Activated CD4-positive, alpha-beta T cell treated with anti-CD3 and anti-CD28 coated beads, Interleukin-10, Interleukin-2, amounts not matched to agents 100 ng/mL and 50 ng/mL, durations not matched to agents 16 hours and 8 hours (primary cell): ENCODE measurements around the gene AACS.
"Not testable (repeated sequence)": the region's sequence is repeated elsewhere in the genome, so short reads cannot be mapped to it uniquely, and the experiment has no call there.

ENCODE experiments used
- DNase-seq: peaks from one replicate; pipeline ENCODE4 v3.0.0-alpha.2; 2020

AACS gene

DNA sequence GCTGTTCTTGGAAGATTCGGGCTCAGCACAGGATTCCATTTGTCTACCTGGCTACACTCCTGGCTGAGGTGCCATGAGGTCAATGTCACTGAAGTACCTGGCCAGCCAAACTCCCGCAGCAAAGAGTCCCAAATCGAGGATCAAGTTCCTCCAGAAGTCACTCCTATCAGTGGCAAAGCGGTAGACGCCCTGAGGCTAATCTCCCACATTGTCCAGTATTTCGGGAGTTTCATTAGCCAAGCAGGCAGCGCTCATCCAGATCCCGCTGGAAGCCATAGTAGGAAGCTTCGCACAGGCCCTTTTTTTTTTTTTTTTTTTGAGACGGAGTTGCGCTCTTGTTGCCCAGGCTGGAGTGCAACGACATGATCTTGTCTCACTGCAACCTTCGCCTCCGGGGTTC, 8.9 kb upstream of the AACS start:
- no peak for DNase-seq

- no peak for DNase-seq
Measured at GRCh38 chr12:125057708-125058107, 7.5 kb upstream of the AACS start.

GRCh38 chr12:125061229-125061628, 4.0 kb upstream of the AACS start:
- no peak for DNase-seq

- not testable (repeated sequence) for DNase-seq
Measured at GRCh38 chr12:125063522-125063921, 1.7 kb upstream of the AACS start.

DNA sequence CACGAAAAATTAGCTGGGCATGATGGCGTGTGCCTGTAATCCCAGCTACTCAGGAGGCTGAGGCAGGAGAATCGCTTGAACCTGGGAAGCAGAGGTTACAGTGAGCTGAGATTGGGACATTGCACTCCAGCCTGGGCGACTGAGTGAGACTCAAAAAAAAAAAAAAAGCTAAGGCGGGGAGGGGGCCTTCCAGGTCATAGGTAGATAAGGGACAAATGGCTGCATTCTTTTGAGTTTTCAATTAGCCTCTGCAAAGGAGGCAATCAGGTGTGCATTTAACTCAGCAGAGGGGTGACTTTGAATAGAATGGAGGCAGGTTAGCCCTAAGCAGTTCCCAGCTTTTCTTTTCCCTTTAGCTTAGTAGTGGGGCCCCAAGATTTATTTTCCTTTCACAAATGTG, 743 bp upstream of the AACS start:
- no peak for DNase-seq

DNA sequence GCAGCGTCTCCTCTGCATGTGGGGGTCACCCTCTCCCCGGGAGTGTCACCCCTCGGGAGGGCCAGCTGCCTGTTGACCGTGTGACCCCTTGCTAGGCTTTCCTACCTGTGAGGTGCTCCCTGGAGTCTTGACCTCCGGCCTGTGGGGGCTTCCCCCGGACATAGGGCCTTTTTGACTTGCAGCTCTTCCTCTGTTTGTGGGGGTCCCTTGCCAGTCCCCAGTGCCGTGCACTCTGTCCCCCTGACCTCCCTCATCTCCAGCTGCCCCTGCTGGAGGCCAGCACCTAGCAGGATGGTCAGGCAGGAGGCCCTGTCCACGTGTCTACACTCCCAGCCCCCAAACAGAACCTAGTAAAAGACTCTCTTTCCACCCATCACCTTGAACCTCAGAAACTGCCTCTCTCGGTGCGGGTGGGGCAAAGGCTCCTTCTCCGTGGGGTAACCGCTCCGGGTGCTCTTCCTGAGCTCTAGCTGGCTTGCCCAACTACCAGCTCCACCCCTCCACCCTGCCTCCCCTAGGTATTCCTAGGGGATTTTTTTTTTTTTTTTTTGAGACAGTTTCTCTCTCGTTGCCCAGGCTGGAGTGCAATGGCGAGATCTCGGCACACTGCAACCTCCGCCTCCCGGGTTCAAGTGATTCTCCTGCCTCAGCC, 810 bp downstream of the AACS start:
- no peak for DNase-seq

- no peak for DNase-seq
Measured at GRCh38 chr12:125068391-125068790, 3.2 kb downstream of the AACS start.

GRCh38 chr12:125069616-125070015, 4.4 kb downstream of the AACS start:
- no peak for DNase-seq

DNA sequence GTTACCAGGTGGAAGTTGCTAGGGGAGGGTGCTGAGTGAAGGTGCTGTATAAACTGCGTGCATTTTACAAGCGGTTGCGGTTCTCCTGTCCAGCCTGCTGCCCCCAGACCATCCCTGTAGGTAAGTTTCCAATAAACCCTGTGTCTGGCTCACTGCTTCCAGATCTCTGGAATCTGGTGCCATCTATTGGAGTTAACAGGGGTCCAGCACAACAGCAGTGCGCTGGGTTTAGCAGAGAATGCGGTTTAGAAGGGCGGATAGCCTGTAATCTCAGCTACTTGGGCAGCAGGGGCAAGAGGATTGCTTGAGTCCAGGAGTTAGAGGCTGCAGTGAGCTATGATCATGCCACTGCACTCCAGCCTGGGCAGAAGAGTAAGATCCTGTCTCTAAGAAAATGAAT, 4.9 kb downstream of the AACS start:
- DNase-seq = no peak

- no peak for DNase-seq
Measured at GRCh38 chr12:125070661-125071390, 5.6 kb downstream of the AACS start.

- no peak for DNase-seq
Measured at GRCh38 chr12:125071456-125071855, 6.2 kb downstream of the AACS start.

GRCh38 chr12:125072496-125072895, 7.3 kb downstream of the AACS start:
- no peak for DNase-seq

DNA sequence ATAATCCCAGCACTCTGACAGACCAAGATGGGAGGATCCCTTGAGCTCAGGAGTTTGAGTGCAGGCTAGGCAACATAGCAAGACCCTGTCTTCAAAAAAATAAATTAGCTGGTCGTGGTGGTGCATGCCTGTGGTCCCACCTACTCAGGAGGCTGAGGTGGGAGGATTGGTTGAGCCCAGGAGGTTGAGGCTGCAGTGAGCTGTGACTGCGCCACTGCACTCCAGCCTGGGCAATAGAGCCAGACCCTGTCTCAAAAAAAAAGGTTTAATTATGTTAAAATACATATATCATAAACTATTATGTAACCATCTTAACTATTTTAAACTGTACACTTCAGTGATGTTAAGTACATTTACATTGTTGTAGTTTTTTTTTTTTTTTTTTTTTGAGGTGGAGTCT, 9.1 kb downstream of the AACS start:
- DNase-seq = not testable (repeated sequence)

GRCh38 chr12:125076103-125076502, 10.9 kb downstream of the AACS start:
- DNase-seq = no peak

DNA sequence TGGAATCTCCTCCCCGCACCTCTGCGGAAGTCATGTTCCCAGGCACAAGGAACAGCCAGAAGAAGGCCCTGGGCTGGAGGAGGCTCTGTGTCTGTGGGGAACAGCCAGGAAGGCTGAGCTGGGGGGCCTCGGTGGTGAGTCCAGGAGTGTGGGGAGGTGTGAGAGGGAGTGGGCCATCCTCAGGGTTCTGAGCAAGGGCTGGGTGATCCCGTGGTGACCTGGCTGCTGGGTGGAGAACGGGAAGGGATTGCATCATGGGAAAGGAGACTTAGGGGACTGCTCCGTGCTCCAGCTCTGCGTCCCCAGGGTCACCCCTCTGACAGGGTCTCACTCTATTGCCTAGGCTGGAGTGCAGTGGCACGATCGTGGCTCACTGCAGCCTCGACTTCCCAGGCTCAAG, 13.8 kb downstream of the AACS start:
- DNase-seq = no peak

DNA sequence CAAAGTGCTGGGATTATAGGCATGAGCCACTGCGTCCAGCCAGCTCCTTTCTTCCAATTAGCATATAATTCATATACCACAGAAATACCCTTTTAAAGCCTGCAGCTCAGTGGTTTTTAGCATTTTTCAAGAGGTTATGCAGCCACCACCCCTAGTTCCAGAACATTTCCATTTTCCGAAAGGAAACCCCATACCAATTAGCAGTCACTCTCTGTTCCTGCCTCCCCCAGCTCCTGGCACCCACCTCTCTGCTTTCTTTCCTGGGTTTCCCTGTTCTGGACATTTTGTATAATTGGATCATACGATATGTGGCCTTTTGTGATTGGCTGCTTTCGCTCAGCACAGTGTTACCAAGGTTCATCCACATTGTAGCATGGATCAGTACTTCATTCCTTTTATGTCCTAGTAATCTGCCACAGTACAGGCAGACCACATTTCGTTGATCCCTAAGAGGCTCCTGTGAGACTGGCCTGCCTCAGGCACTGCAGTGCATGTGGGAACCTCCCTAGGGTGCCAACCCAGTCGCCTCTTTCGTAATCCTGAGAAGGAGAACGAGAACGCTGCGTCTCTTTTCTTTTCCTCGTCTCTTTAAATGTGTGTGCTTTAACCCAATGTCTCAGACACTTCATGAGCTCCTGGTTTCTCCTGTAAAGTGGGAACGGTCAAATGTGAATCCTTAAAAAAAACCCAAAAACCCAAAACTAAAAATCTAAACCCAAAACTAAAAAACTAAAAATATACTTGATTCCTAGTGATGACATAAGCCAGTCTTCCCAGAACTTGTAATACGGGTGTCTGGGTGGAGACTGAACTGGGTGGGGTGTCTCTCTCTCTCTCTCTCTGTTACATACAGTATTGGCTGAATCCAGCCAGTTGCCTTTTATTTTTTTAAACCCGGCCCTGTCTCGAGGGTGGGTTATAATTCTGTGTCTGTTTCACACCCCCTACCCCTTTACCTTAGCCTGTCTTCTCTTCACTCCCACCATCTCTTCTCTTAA, 14.7 kb downstream of the AACS start:
- no peak for DNase-seq

GRCh38 chr12:125081427-125081826, 16.2 kb downstream of the AACS start:
- no peak for DNase-seq

DNA sequence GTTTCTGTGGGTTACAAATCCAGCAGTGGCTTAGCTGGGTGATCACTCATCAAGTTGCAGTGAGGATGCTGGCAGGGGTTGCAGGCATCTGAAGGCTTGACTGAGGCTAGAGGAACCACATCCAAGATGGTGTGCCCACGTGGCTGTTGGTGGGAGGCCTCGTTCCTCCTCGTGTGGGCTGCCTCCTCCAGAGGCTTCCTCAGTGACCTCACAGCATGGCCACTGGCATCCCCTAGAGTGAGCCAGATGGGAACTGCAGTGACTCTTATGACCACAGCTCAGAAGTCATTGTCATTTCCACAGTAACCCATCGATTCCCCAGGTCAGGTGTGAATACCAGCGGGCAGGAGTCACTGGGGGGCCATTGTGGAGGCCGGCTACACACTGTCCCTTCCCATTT, 17.8 kb downstream of the AACS start:
- no peak for DNase-seq

- DNase-seq = not testable (repeated sequence)
Measured at GRCh38 chr12:125088199-125088598, 23.0 kb downstream of the AACS start.

DNA sequence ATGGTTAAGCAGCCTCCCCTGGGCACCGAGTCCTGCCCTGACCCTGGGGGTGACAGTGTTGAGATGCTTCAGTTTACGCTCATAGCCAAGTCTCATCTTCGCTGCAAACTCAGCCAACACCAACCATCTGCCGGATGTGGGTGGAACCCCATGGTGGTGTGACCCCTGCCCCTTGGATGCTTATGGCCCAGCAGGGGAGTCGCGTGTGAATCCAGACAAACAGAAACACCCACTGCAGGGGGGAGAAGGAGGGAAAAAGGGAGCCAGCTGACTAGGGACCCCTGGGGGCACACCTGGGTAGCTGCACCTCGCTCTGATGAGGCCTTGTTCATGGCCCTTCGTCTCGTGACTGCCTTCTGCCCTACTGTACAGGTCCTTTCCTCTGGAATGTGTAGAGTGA, 23.8 kb downstream of the AACS start:
- no peak for DNase-seq

- DNase-seq = no peak
Measured at GRCh38 chr12:125089626-125090025, 24.4 kb downstream of the AACS start.

DNA sequence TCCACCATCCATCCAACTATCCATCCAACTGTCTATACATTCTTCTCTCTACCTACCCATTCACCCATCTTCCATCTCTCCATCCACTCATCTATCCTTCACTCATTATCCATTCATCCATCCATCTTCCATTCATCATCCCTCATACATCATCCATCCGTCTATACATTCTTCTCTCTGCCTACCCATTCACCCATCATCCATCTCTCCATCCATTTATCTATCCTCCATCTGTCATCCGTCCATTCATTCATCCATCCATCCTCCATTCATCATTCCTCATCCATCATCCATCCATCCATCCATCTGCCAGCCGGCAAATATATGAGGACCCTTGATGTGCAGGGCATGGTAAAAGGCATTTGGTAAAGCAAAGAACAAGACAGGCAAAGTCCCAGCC, 25.2 kb downstream of the AACS start:
- DNase-seq = no peak

DNA sequence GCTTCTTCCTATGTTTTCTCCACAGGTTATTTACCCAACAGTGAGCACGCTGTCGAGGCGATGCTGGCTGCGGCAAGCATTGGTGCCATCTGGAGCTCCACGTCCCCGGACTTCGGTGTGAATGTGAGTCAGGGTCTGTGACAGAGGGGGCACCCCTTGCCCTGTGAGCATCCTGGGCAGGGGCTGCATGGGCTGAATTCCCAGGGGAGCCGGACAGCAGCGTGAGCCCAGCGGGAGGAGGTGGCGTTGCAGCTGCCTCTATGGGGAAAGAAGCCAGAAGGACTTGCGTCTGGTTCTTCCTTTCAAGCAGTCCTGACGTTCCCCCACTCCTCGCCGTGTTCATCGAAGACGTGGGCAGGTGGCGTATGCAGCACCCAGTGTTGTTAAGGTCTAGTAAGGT, 26.2 kb downstream of the AACS start:
- no peak for DNase-seq
